GM18526 (cell line): Measurements from ENCODE around the gene CCDC81.

Experiments
- POLR2A ChIP-seq: IDR thresholded peaks from 3 replicates; pipeline ENCODE4 v1.6.1; 2011; ENCODE audit not compliant: insufficient read length; ENCODE audit errors: extremely low read depth

The CCDC81 gene

GRCh38 chr11:86469491-86470388 is 95.1 kb downstream of the CCDC81 start:
- TF ChIP-seq POLR2A, result no peak
